ENCODE data around the gene RAB42. TPM values are rescaled to one million over a fixed set of nuclear protein-coding genes. Genes with fewer than 3 reads are reported as not detected.
"Not testable (repeated sequence)": the region's sequence is repeated elsewhere in the genome, so short reads cannot be mapped to it uniquely, and the experiment has no call there.

RAB42 gene
- polyA plus RNA-seq (2012; ENCODE audit: missing spikeins), result 0.59 TPM

GRCh38 chr1:28591708-28592320 is at the start of gene RAB42:
TSS of gene RAB42 (plus strand) at chr1:28592265. CDS start at chr1:28592512, 247 bp downstream.
- no peak for TF ChIP-seq POLR2A (IDR thresholded peaks at IDR 0.05; ENCODE audit: low read depth, low read length)
- no peak for TF ChIP-seq POLR2AphosphoS5 (IDR thresholded peaks at IDR 0.05; ENCODE audit: low read depth, low read length)
- TF ChIP-seq TAF1 (IDR thresholded peaks at IDR 0.05; ENCODE audit: borderline replicate concordance, low read depth, low read length), result no peak
- no peak for FAIRE-seq
- no peak for DNase-seq (ENCODE audit: insufficient read length)

GRCh38 chr1:28545246-28545628 is 46.8 kb upstream of the RAB42 start:
- no peak for DNase-seq (ENCODE audit: insufficient read length)
- FAIRE-seq, result no peak
- no peak for TF ChIP-seq POLR2A (IDR thresholded peaks at IDR 0.05; ENCODE audit: low read depth, low read length)
- TF ChIP-seq POLR2AphosphoS5 (IDR thresholded peaks at IDR 0.05; ENCODE audit: low read depth, low read length), result no peak

GRCh38 chr1:28548318-28548717 is 43.7 kb upstream of the RAB42 start:
- TF ChIP-seq TAF1 (IDR thresholded peaks at IDR 0.05; ENCODE audit: borderline replicate concordance, low read depth, low read length), result no peak
- TF ChIP-seq POLR2AphosphoS5 (IDR thresholded peaks at IDR 0.05; ENCODE audit: low read depth, low read length), result no peak
- TF ChIP-seq POLR2A (IDR thresholded peaks at IDR 0.05; ENCODE audit: low read depth, low read length), result no peak
- no peak for DNase-seq (ENCODE audit: insufficient read length)
- no peak for FAIRE-seq

- no peak for TF ChIP-seq POLR2A (IDR thresholded peaks at IDR 0.05; ENCODE audit: low read depth, low read length)
- no peak for TF ChIP-seq TAF1 (IDR thresholded peaks at IDR 0.05; ENCODE audit: borderline replicate concordance, low read depth, low read length)
- no peak for TF ChIP-seq POLR2AphosphoS5 (IDR thresholded peaks at IDR 0.05; ENCODE audit: low read depth, low read length)
- DNase-seq (ENCODE audit: insufficient read length) (no peak), FAIRE-seq (no peak)
Observed at GRCh38 chr1:28551381-28551780, 40.7 kb upstream of the RAB42 start.

GRCh38 chr1:28552758-28553663 is 39.1 kb upstream of the RAB42 start, which contains the start of gene TRNAU1AP:
TSS of gene TRNAU1AP (plus strand) at chr1:28553085. CDS start at chr1:28553111, 26 bp downstream.
- TF ChIP-seq POLR2A (IDR thresholded peaks at IDR 0.05; ENCODE audit: low read depth, low read length) (peak; percentile 69), TAF1 (IDR thresholded peaks at IDR 0.05; ENCODE audit: borderline replicate concordance, low read depth, low read length) (no peak)
- peak; percentile 90 for DNase-seq (ENCODE audit: insufficient read length)
- peak; percentile 90 for FAIRE-seq

- FAIRE-seq (no peak), DNase-seq (ENCODE audit: insufficient read length) (no peak)
- TF ChIP-seq TAF1 (IDR thresholded peaks at IDR 0.05; ENCODE audit: borderline replicate concordance, low read depth, low read length) (no peak), POLR2A (IDR thresholded peaks at IDR 0.05; ENCODE audit: low read depth, low read length) (no peak), POLR2AphosphoS5 (IDR thresholded peaks at IDR 0.05; ENCODE audit: low read depth, low read length) (no peak)
Observed at GRCh38 chr1:28560886-28561285, 31.2 kb upstream of the RAB42 start.

GRCh38 chr1:28564310-28564709 is 27.8 kb upstream of the RAB42 start:
- FAIRE-seq (no peak), DNase-seq (ENCODE audit: insufficient read length) (no peak)
- TF ChIP-seq TAF1 (IDR thresholded peaks at IDR 0.05; ENCODE audit: borderline replicate concordance, low read depth, low read length) (no peak), POLR2AphosphoS5 (IDR thresholded peaks at IDR 0.05; ENCODE audit: low read depth, low read length) (no peak), POLR2A (IDR thresholded peaks at IDR 0.05; ENCODE audit: low read depth, low read length) (no peak)

- DNase-seq (ENCODE audit: insufficient read length) (no peak), FAIRE-seq (no peak)
- TF ChIP-seq POLR2A (IDR thresholded peaks at IDR 0.05; ENCODE audit: low read depth, low read length) (no peak), POLR2AphosphoS5 (IDR thresholded peaks at IDR 0.05; ENCODE audit: low read depth, low read length) (no peak), TAF1 (IDR thresholded peaks at IDR 0.05; ENCODE audit: borderline replicate concordance, low read depth, low read length) (no peak)
Observed at GRCh38 chr1:28565040-28565439, 27.0 kb upstream of the RAB42 start.

- FAIRE-seq, result no peak
- DNase-seq (ENCODE audit: insufficient read length), result no peak
- no peak for TF ChIP-seq POLR2AphosphoS5 (IDR thresholded peaks at IDR 0.05; ENCODE audit: low read depth, low read length)
- TF ChIP-seq TAF1 (IDR thresholded peaks at IDR 0.05; ENCODE audit: borderline replicate concordance, low read depth, low read length), result no peak
- no peak for TF ChIP-seq POLR2A (IDR thresholded peaks at IDR 0.05; ENCODE audit: low read depth, low read length)
Observed at GRCh38 chr1:28565726-28566125, 26.3 kb upstream of the RAB42 start.

- no peak for DNase-seq (ENCODE audit: insufficient read length)
- TF ChIP-seq TAF1 (IDR thresholded peaks at IDR 0.05; ENCODE audit: borderline replicate concordance, low read depth, low read length) (no peak), POLR2AphosphoS5 (IDR thresholded peaks at IDR 0.05; ENCODE audit: low read depth, low read length) (no peak), POLR2A (IDR thresholded peaks at IDR 0.05; ENCODE audit: low read depth, low read length) (no peak)
- no peak for FAIRE-seq
Observed at GRCh38 chr1:28566931-28567330, 25.1 kb upstream of the RAB42 start.

GRCh38 chr1:28571911-28572310 is 20.2 kb upstream of the RAB42 start:
- TF ChIP-seq POLR2AphosphoS5 (IDR thresholded peaks at IDR 0.05; ENCODE audit: low read depth, low read length) (no peak), TAF1 (IDR thresholded peaks at IDR 0.05; ENCODE audit: borderline replicate concordance, low read depth, low read length) (no peak), POLR2A (IDR thresholded peaks at IDR 0.05; ENCODE audit: low read depth, low read length) (no peak)
- DNase-seq (ENCODE audit: insufficient read length) (no peak), FAIRE-seq (no peak)

GRCh38 chr1:28572891-28573290 is 19.2 kb upstream of the RAB42 start:
- FAIRE-seq; DNase-seq (ENCODE audit: insufficient read length): not testable (repeated sequence)

Data from GM12892 (cell line).